Mesothelial cell of epicardium (in vitro differentiated cells): Measurements from ENCODE around the gene SLC37A1. TPM values are rescaled to one million over a fixed set of nuclear protein-coding genes. Genes with fewer than 3 reads are reported as not detected.

Experiments used
- DNase-seq, 2 experiments: peaks; one replicate each; pipeline ENCODE4 v3.0.0; 2021; ENCODE audit warnings: low spot score in 2 of 2; ENCODE audit not compliant: unreplicated experiment in 2 of 2
- H3K27ac Mint-ChIP-seq: 2 replicates; pipeline ENCODE4 v1.8.0; 2021; ENCODE audit warnings: mixed read lengths
- H3K27me3 Mint-ChIP-seq: 2 replicates; pipeline ENCODE4 v1.8.0; 2021; ENCODE audit warnings: low read depth, mixed read lengths
- H3K36me3 Mint-ChIP-seq: 2 replicates; pipeline ENCODE4 v1.8.0; 2021; ENCODE audit warnings: mixed read lengths
- H3K4me1 Mint-ChIP-seq: 2 replicates; pipeline ENCODE4 v1.8.0; 2021; ENCODE audit warnings: mixed read lengths
- H3K4me3 Mint-ChIP-seq: 2 replicates; pipeline ENCODE4 v1.8.0; 2021; ENCODE audit warnings: mild to moderate bottlenecking, moderate library complexity, mixed read lengths
- H3K9me3 Mint-ChIP-seq: 2 replicates; pipeline ENCODE4 v1.8.0; 2021; ENCODE audit warnings: mixed read lengths
- total RNA-seq: library from RNA; stranded (reverse); gene quantifications from 3 replicates; pipeline ENCODE4 v1.2.1, GENCODE V29; 2021
- TF ChIP-seq, protein P1 (sequence below): fragments of 200-600 bp; sonication (generic); IDR thresholded peaks from one replicate; pipeline ENCODE4 v1.5.0; 2021; ENCODE audit warnings: antibody characterized with exemption; ENCODE audit not compliant: unreplicated experiment

The SLC37A1 gene
- total RNA-seq, result 13.0 to 15.9 TPM (median 14.8 TPM) in 3 replicates

DNA sequence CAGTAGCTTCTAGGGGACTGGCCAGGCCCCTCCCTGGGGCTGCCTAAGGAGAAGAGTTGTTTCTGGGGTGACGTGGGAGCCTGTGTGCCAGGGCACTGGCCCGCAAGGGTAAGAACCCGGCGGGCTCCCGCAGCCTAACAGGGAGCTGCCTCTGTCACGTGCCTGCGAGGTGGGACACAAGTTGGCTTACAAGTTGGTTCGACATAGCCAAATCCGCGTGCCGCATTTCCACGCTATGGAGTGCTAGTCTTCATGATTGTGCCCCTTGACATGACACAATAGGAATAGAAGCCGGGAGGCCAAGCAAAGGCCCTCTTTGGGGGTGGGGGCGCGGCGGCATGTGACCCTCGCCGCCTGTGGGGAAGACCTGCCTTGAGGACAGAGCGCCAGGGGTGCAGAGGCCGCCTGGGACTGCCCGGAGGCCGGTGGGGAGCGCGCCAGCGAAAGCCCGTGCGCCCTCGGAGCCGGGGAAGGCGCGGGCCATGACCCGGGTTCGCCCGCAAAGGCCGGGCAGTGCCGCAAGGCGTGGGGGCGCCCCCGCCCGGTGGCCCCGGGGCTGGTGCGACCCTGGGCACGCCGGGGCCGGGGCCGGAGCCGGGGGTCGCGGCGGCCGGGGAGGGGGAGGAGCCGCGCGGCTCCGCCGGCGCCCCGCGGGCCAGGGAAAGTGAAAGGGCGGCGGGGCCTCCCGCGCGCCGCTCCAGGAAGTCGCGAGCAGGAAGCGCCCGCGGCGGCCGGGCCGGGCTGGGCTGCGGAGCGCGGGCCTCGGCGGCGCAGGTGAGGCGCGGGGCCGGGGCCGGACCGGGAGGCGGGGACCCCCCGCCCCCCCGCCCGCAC is at the start of gene SLC37A1:
Gene SLC37A1 (plus strand): TSS at position 702 of the 834 bp plus-strand sequence. CDS start 4,603 bp downstream, outside the sequence.
- Mint-ChIP-seq H3K27ac (peak within 1 kb of the TSS; percentile 49), H3K9me3 (no peaks in the 10 kb centered on the region)

DNA sequence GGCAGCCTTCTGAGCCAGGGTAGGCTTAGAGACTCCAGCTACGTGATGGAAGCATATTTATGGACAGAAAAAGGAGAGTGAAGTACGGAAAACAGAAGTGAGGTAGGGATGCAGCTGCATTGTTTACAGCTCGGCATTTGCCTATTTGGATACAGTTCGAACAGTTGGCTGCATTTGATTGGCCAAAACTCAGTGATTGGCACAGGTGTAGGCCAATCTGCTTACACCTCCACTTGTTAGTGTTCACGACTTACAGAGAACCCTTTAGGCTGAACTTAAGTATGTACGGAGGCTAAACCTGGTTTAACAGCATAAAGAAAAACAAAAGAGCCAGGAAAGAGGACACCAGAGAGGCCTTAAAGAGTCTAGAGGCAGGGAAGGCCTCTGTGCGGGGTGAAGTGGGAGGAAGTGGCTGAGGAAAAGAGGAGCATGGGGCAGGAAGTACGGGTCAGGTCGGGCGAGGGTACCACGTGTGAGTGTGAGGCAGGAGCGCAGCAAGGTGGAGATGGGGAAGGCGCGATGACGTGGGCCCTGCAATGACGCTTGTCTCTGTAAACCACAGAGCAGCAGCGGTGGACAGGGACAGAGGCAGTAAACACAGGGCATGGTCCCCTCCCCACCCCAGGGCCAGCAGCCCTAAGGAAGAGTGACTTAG is 49.7 kb upstream of the SLC37A1 start:
- no peak for DNase-seq
- Mint-ChIP-seq H3K27me3 (peaks cover 4% of the 10 kb centered on the region), H3K4me3 (no peak overlapping the region), H3K27ac (no peak overlapping the region), H3K36me3 (no peaks in the 10 kb centered on the region), H3K4me1 (peaks cover 14% of the 10 kb centered on the region), H3K9me3 (no peaks in the 10 kb centered on the region)
- TF ChIP-seq, protein P1, sequence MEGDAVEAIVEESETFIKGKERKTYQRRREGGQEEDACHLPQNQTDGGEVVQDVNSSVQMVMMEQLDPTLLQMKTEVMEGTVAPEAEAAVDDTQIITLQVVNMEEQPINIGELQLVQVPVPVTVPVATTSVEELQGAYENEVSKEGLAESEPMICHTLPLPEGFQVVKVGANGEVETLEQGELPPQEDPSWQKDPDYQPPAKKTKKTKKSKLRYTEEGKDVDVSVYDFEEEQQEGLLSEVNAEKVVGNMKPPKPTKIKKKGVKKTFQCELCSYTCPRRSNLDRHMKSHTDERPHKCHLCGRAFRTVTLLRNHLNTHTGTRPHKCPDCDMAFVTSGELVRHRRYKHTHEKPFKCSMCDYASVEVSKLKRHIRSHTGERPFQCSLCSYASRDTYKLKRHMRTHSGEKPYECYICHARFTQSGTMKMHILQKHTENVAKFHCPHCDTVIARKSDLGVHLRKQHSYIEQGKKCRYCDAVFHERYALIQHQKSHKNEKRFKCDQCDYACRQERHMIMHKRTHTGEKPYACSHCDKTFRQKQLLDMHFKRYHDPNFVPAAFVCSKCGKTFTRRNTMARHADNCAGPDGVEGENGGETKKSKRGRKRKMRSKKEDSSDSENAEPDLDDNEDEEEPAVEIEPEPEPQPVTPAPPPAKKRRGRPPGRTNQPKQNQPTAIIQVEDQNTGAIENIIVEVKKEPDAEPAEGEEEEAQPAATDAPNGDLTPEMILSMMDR, result no peak

More for the DNA sequence above, at the start of gene SLC37A1:
- no peaks in the 10 kb centered on the region for H3K27me3 Mint-ChIP-seq
- peak within 1 kb of the TSS; percentile 75 for H3K4me3 Mint-ChIP-seq
- H3K4me1 Mint-ChIP-seq, result peaks cover 50% of the 10 kb centered on the region
- TF ChIP-seq, protein P1, result no peak
- no peaks in the 10 kb centered on the region for H3K36me3 Mint-ChIP-seq
- no peak for DNase-seq

DNA sequence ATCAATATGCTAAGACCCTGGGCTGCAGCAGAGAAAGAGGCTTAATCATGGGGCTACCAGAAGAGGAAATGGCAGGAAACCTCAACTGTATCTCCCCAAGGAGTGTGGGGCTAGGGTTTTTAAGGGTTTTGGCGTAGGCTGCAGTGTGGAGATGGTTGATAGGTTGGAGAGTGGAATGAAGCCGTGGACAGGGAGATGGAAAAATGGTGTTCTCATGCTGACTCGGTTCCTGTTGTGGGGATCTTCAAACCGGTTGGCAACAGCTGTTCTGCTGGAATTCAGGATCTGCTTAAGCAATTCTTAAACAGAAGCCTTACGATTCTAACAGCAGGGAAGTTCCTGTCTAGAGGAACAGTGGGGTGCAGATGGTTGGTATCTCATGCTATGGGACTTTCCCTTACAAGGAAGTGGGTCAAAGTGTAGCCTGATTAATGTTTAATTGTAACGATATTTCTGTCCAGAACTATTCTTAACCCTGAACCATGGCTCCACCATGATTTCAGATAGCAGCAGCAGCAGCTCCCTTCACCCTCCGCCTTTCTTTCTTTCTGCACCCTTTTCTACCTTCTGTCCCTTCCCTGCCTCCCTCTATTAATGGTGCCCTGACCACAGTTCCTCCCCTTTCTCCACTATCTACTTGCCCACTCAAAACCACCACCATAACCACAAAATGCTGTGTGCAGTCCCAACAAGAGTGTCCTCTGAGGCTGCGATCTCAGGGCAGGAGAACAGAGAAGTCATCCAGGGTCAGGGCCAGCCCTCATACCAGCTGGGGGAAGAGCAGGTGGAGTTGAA is 48.4 kb upstream of the SLC37A1 start:
- H3K9me3 Mint-ChIP-seq, result no peaks in the 10 kb centered on the region
- H3K27ac Mint-ChIP-seq, result no peak overlapping the region
- H3K4me1 Mint-ChIP-seq, result peaks cover 15% of the 10 kb centered on the region
- no peak overlapping the region for H3K4me3 Mint-ChIP-seq
- H3K27me3 Mint-ChIP-seq, result peaks cover 4% of the 10 kb centered on the region
- no peak for DNase-seq
- TF ChIP-seq, protein P1, result no peak
- H3K36me3 Mint-ChIP-seq, result no peaks in the 10 kb centered on the region

DNA sequence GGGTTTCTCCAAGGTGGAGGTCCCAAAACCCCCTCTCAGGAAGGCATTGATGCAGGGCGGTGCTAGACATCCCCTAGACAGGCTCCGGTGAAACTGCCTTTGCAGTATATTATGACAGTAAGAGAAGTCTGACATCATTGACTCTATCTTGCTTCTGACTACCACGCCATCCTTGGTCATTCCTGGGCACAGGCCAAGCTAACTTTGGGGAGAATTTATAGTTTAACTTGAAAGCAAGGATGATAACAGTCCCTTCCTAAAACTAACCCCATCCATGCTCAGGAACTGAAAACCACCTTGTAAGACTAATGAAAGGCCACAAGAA is 47.9 kb upstream of the SLC37A1 start:
- Mint-ChIP-seq H3K4me3 (no peak overlapping the region), H3K9me3 (no peaks in the 10 kb centered on the region), H3K36me3 (no peaks in the 10 kb centered on the region), H3K27me3 (peaks cover 4% of the 10 kb centered on the region), H3K27ac (no peak overlapping the region), H3K4me1 (peaks cover 15% of the 10 kb centered on the region)
- TF ChIP-seq, protein P1, result no peak
- DNase-seq, result no peak

DNA sequence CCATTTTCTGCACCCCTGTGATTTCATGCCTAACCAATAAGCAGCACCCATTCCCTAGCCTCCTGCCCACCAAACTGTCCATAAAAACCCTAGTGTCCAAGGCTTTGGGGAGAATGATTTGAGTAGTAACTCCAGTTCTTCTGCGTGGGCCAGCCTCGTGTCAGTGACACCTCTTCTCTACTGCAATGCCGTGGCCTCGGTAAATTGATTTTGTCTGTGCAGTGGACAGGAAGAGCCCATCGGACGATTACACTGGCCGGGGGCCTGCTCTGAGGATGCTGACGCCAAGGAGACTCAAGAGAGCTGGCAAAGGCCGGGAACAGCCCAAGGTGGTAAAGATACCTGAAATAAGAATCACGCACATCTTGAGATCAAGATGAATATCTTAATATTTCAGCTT is 47.0 kb upstream of the SLC37A1 start:
- TF ChIP-seq, protein P1, result no peak
- H3K9me3 Mint-ChIP-seq, result no peaks in the 10 kb centered on the region
- no peak for DNase-seq
- no peak overlapping the region for H3K27ac Mint-ChIP-seq
- H3K36me3 Mint-ChIP-seq, result no peaks in the 10 kb centered on the region
- peaks cover 15% of the 10 kb centered on the region for H3K4me1 Mint-ChIP-seq
- H3K27me3 Mint-ChIP-seq, result peaks cover 4% of the 10 kb centered on the region
- H3K4me3 Mint-ChIP-seq, result no peak overlapping the region
